Measurements from ENCODE around the gene RFLNA.

RFLNA gene

DNA sequence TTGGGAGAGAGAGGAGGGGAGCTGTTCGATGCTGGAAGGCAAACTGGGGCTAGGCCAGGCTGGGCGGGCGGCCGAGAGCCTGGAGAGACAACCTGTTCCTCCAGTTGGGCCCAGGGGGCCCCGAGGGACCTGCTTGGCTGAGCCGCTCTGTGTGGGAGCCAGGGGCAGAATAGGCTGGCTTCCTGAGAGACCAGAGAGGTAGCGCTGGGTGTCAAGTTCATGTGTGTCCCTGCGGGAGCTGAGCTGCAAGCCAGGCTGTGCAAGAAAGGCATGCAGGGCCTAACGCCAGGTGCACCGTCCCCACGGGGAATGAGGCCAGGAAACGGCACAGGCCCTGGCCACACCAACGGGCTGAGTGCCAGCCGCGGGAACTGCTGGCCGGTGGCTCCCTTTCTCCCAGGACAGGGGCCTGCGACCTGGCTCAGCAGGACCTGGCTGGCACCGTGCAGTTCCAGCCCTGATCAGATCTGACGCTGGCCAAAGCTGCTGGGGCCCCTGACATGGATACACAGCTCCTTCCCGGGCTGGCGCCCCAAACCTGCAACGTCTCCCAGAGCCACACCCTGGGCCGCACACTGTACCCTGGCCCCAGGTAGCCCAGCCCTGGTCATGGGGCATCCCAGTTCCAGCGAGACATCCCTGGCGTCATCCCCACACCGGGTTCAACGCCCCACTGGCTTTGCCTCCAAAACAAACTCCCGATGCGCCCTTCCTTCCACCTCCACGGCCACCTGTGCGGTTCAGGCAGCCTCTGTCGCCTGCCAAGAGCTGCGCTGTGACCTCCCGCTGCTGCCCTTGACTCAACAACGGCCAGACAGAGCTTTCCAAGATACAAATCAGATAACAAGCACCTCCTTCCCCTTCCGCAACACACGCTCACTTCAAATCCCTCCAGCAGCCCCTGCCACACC lies 65.0 kb downstream of the RFLNA start:
- DNase-seq (ENCODE audit: low spot score) = no peak

DNA sequence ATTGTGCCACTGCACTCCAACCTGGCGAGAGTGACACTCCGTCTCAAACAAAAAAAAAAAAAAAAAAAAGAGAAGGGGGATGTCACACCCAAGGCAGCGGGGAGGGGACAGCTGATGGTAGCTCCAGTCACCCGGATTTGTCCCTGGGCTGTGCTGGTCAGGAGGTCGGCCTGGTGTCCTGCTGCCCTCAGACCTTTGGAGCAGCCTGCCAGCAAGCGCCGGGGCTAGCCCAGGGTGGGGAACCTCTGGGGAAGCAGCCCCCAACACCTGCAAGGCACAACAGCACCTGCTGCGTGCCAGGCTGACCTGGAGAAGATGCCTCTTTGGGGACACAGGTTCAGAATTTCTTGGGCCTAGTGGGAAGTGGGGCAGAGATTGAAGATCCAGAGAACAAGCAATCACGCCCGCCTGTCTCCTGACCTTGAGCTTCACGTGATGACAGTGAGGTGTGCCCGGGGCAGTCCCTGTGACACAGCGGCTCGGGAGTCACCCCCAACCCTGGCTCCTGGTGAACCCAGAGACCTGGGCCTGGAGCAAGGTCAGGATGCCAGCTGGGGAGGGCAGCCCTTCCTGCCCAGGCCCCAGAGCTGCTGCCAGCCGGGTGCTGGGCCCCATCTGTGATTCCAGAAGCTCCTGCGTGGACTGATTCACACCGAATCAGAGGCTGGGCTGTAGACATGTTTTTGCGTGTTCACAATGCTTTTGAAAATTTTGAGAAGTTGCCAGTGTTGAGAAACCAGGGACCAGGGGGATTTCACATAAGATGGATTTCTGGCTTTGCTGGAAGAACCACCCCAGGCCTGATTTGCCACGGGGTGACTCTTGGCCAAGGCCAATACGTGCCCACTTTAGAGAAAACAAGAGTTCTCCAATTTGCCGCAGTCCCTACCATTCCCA lies 66.4 kb downstream of the RFLNA start:
- DNase-seq (ENCODE audit: low spot score) = no peak

DNA sequence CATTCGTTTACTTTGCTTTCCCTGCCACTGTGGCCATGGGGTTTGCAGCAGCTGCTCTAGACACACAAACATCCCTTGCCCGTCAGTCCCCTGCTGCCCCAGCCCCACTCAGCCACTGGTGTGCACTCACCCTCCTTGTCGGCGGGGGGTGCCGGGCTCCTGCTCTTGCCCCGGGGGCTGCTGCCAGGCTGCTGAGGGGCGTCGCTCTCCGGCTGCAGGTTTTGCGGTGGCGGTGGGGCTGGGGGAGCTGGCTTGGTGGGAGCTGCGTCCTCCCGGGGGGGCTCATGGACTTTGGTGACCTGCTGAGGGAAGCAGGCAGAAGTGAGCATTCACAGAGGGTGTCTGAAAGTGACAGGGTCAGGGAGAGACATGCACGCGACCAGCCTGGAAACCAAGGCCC lies 67.1 kb downstream of the RFLNA start:
- no peak for DNase-seq (ENCODE audit: low spot score)

DNA sequence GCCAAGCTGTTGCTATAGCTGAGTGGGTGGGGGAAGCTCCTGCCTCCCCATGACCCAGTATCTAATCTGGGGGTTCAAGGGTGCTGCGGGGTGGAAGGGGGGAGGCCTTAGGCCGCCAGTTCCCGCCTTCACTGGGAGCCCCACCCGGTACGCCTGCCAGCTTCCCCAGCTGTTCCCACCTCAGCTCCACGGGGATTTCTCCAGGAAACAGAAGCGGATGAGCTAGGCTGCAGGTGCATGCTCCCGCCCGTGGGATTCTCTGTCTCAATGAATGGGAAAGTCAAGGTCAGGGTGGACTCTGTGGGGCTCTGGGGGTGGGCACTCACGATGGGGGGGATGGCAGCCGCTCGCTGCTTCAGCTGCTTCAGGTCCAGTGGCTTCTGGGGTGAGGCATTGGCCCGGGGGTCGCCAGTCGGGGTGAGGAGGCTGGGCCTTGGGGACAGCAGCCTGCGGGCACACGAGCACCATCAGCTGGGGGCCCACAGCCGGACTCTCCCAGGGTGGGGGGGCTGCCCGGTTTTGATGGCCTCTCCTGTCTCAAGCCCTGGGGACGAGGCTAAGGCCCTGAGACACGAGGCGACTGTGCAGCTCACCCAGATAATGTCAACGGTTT lies 68.6 kb downstream of the RFLNA start:
- no peak for DNase-seq (ENCODE audit: low spot score)

DNA sequence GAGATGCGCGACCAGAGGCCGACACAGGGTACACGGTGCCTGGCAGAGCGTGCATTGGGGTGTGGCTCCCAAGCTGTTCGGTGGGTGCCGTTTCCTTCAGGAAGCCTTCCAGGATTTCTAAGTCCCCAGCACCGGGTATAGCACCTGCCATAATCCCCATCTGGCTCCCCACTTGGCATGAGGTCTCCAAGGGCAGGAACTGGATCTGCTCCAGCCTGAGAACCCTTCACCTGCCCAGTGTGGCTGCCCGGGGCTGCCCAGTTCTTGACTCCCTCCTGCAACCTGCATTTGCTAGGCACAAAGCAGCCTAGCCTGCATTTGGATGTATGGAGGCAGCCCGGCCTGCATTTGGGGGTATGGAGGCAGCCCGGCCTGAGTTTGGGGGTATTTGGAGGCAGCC lies 69.7 kb downstream of the RFLNA start:
- DNase-seq (ENCODE audit: low spot score) = no peak
